GM19023 (cell line): Measurements from ENCODE around the gene SLC23A1.
"Not testable (repeated sequence)": the region's sequence is repeated elsewhere in the genome, so short reads cannot be mapped to it uniquely, and the experiment has no call there.

Experiments used
- ATAC-seq: cut with Tn5 transposase; IDR thresholded peaks from one replicate; pipeline ENCODE4 v1.9.1; 2021; ENCODE audit warnings: mild to moderate bottlenecking, moderate library complexity; ENCODE audit not compliant: unreplicated experiment

Gene SLC23A1

DNA sequence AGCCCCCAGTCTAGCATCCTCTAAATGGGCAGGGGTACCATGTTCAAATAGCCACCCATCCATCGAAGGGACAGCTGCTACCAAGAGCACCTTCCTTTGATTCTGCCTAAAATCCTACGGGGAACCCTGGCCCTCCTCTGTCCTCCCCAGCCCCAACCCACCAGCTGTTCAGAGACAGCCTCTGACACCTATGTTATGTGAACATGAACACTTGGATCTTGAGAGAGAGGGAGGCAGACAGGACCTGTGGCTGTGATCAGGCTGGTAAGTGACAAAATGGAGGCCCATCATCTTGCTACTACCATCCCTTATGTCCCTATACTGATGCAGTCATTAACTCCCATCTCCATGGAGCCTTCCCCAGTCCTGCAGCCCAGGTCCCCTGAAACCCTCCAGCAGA lies 8.2 kb downstream of the SLC23A1 start:
- no peak for ATAC-seq

DNA sequence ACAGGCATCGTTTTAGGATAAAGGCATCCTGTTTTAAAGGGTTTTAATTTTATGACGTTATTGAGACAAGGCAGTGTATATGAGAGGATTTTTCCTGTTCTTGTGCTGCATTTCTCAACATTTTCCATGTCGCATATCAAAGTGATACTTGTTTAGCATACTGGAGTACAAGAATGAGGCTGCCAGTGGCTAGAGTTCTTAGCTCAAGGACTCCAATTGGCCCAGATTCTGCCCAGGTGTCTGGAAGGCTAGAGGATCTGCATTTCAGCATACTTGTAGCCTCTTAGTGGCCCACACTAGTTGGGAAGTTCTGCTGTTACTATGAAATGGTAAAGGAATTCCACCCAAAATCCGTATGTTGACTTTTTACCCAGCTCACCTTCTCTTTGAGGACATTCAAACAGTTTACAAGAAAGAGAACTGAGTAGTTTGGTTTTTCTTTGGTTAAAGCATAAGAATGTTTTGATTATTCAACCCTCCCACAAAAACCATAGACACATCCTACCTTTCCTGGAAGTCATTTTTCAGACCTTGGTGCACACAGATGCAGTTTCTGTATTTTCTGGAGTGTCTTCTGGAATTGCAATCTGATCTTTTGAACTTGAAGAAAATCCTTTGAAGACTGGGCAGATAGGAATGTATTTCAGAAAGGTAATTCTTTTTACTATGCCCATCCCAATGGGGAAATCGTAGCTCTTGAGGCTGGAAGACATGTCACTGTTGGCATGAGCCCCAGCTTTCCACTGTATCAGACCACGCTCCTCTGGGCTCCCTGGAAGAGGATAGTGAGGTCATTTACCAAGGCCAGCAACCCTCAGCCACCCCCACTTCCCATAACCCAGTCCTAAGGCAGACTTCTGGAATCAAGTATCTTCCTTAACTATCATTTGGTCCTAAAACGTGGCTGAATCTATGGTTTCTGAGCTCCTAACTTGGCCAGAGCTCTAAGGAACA lies 11.3 kb downstream of the SLC23A1 start:
- ATAC-seq: no peak

DNA sequence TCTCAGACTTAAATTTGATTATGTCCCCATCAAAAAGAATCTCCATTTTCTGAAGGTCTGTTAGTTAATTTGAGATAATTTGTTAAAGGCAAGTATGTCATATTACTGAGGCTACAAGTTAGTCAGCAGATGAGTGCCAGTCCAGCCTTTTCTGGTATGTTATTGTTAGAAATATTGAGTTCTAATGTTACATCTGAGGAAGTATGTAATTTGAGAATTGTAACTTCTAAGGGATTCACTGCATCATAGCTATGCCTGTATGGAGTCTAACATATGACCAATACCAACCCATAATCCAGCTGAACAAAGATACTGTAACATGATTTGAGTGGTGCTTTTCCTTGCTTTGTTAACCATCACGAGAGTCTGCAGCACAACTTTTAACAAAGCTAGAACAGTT lies 13.9 kb downstream of the SLC23A1 start:
- ATAC-seq: no peak

GRCh38 chr5:139368613-139369012 lies 14.5 kb downstream of the SLC23A1 start:
- no peak for ATAC-seq

- ATAC-seq: no peak
These were observed 18.6 kb downstream of the SLC23A1 start for GRCh38 chr5:139364466-139364865.

DNA sequence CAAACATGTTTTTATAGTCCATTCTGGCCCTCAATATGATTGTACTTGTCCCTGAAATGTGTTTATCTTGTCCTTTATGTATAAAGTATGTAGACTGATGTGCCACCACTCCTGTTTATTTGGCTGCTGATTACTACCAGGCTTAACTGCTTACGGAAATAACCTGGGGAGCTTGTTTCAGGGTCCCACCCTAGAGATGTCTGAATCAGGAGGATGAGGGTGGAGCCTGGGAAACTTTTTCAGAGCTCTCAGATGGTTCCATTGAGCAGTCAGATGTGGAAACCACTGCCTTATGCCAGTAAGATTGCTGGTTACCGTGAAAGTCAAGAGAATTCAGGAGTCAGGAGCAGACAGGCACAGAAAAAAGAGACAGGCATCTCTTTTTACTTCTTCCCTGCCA lies 19.2 kb downstream of the SLC23A1 start:
- no peak for ATAC-seq

GRCh38 chr5:139361835-139362429 lies 21.2 kb downstream of the SLC23A1 start:
- ATAC-seq: no peak

- no peak for ATAC-seq
These were observed 22.7 kb downstream of the SLC23A1 start for GRCh38 chr5:139360384-139360783.

DNA sequence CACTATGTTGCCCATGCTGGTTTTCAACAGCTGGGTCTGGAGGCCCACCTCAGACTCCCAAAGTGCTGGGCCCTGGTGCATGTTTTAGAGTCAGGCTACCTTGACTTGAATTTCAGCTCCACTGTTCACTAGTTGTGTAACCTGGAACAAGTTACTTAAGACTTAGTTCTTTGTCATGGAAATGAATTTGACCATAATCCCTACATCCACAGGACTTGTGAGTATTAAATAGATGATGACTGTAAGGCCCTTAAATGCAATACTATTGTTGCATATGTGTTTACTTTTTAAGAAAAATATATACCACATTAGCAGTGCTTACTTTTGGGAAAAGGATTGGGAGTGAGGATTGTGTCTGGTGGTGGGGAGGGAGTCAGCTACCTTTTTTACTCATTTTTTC lies 25.0 kb downstream of the SLC23A1 start:
- no peak for ATAC-seq

DNA sequence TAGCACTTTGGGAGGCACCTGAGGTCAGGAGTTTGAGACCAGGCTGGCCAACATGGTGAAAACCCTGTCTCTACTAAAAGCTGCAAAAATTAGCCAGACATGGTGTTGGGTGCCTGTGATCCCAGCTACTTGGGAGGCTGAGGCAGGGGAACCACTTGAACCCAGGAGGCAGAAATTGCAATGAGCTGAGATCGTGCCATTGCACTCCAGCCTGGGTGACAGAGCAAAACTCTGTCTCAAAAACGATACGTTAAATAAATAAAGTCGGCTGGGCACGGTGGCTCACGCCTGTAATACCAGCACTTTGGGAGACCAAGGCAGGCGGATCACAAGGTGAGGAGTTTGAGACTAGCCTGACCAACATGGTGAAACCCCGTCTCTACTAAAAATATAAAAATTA lies 27.2 kb downstream of the SLC23A1 start:
- ATAC-seq: not testable (repeated sequence)

DNA sequence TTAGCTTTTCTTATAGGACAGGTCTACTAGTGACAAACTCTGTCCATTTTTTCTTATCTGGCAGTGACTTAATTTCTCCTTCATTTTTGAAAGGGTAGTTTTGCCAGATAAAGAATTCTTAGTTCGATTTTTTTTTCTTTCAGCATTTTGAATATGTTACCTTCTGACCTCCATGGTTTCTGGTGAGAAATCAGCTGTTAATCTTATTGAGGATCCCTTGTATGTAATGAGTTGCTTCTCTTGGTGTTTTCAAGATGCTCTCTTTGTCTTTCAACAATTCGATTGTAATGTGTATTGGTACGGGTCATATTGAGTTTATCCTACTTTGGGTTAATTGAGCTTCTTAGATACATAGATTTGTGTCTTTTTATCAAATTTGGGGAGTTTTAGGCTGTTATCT lies 28.9 kb downstream of the SLC23A1 start:
- no peak for ATAC-seq

DNA sequence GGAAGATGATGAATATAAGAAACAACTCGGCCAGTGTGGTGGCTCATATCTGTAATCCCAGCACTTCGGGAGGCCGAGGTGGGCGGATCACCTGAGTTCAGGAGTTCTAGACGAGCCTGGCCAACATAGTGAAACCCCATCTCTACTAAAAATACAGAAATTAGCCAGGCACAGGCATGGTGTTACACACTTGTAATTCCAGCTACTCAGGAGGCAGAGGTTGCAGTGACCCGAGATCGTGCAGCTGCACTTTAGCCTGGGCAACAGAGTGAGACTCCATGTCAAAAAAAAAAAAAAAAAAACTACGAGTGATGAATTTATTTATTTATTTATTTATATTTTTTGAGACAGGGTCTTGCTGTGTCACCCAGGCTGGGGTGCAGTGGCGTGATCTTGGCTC lies 35.2 kb downstream of the SLC23A1 start:
- not testable (repeated sequence) for ATAC-seq

DNA sequence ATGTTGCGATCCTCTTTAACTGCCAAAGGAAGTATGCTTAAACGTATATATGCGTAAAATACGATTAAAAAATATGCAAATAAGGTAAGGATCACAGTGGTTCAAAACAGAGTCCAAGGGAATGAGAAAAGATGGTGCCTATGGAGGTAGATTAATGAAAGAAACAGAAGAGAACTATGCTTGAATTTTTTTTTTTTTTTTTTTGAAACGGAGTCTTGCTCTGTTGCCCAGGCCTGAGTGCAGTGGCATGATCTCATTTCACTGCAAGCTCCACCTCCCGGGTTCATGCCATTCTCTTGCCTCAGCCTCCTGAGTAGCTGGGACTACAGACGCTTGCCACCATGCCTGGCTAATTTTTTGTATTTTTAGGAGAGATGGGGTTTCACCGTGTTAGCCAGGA lies 37.7 kb downstream of the SLC23A1 start:
- not testable (repeated sequence) for ATAC-seq

- ATAC-seq: no peak
These were observed 38.9 kb downstream of the SLC23A1 start for GRCh38 chr5:139344177-139344576.

DNA sequence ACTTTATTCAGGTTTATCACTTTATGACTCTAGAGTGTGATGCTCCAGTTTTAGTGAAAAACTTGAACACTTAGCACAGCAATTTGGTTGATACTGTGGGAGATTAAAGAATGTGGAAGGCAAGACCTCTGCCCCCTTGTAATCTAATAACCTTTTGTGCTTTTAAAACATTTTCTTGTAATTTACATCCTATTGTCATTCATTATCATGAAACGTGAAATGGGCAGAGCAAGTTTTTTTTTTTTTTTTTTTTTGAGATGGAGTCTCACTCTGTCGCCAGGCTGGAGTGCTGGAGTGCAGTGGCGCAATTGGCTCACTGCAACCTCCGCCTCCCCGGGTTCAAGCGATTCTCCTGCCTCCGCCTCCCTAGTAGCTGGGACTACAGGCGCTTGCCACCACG lies 39.6 kb downstream of the SLC23A1 start:
- no peak for ATAC-seq

DNA sequence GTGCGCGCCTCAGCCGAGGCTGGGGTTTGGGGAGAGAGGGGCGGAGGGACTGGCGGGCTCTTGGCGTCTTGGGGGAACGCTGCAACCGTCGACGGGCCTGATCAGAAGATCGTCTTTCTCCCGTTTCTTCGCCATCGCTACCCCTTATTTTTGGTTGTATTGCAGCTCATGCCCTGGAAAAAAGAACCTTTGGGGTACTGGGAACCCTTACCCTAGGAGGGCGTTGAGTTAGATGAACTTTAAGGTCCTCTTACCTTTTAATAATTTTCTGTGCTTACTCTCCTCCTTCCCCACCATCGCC lies 40.7 kb downstream of the SLC23A1 start:
- no peak for ATAC-seq

DNA sequence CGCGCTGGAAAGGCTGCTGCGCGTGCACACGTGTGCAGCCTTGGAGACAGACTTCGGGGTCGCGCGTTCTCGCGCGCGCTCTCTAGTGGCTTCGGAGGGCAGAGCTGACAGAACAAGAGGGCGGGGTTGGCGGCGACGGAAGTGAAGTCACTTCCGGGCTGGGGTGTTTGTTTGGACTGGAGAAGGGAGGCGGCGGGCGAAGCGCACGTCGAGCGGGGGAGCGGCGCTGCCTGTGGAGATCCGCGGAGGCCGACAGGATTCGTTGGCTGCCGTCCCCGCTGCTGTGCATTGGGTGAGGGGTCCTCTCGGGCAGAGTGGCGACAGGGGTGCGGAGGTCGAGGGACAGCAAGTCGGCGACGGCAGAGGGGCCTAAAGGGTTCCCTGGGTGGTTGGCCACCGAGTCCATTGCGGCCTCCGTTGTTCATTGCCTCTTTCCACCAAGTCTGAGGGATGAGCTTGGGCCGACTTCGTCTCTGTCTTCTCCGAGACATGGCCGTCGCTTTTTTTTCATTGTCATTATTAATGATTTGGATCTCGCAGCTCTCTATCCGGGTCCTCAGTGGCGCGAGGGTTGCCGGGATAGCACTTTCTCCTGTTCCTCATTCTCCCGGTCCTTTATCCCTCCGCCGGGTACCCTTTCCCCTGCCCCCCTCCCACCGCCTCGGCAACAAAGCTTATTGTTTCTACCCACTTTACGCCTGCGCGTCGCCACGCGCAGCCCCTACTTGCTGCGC lies 41.2 kb downstream of the SLC23A1 start, which contains the start of gene PAIP2:
PAIP2 (plus strand) TSS at position 166 of the 734 bp plus-strand sequence. CDS start 21,931 bp downstream, outside the sequence.
- ATAC-seq: peak; percentile 95

GRCh38 chr5:139341187-139341688 lies 41.9 kb downstream of the SLC23A1 start:
- ATAC-seq: no peak

DNA sequence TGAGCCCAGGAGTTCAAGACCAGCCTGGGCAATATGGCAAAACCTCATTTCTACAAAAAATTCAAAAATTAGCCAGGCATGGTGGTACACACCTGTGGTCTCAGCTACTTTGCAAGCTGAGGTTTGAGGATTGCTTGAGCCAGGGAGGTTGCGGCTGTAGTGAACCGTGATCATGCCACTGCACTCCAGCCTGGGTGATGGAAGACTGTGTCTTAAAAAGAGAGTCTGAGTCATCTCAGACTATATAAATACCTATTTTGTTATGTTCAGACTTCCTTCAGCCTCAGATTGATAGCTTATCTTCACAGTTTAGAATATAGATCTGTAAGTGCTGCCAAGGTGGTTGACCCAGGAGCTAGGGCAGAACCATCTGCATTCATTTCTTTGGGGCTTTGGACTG lies 43.0 kb downstream of the SLC23A1 start:
- ATAC-seq: no peak

DNA sequence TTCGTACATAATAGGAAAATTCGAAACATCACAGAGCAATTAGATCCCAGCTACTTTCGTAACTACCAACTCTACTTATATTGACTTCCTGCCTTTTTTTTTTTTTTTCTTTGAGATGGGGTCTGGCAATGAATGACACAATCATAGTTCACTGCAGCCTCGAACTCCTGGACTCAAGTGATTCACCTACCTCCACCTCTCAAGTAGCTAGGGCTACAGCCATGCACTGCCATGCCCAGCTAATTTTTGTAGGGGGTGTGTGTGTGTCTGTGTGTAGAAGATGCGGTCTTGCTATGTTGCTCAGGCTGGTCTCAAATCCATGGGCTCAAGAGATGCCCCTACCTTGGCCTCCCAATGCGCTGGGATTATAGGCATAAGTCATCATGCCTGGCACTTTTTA lies 47.3 kb downstream of the SLC23A1 start:
- no peak for ATAC-seq
